Endothelial cell of umbilical vein (primary cell): ENCODE measurements around the gene DRD4.

Source experiments
- CTCF ChIP-seq, 2 donors: IDR thresholded peaks; 1 replicate in 1 of 2; 2 replicates in 1 of 2; pipeline ENCODE4 v1.5.1; 2011; ENCODE audit warnings: low read length in 2 of 2, mild to moderate bottlenecking in 2 of 2, moderate library complexity in 2 of 2, control low read depth in 1 of 2, inconsistent platforms in 1 of 2, low read depth in 1 of 2; ENCODE audit not compliant: insufficient read depth in 1 of 2; ENCODE audit errors: extremely low read depth in 1 of 2
- EZH2 ChIP-seq: IDR thresholded peaks from 2 replicates; pipeline ENCODE4 v1.6.1; 2012; ENCODE audit warnings: borderline replicate concordance, low read depth, mild to moderate bottlenecking, moderate library complexity, low read length, inconsistent platforms; ENCODE audit not compliant: severe bottlenecking
- JUN ChIP-seq: IDR thresholded peaks from 2 replicates; pipeline ENCODE4 v1.6.1; 2011; ENCODE audit warnings: borderline replicate concordance, low read depth; ENCODE audit not compliant: insufficient read length, insufficient read depth
- MAX ChIP-seq: IDR thresholded peaks from 2 replicates; pipeline ENCODE4 v1.6.1; 2011; ENCODE audit not compliant: insufficient read depth, insufficient read length
- POLR2A ChIP-seq: IDR thresholded peaks from 2 replicates; pipeline ENCODE4 v1.6.1; 2012; ENCODE audit warnings: low read depth, mild to moderate bottlenecking, control low read depth, low read length
- POLR2AphosphoS5 ChIP-seq: IDR thresholded peaks from 2 replicates; pipeline ENCODE4 v1.6.1; 2012; ENCODE audit warnings: low read depth, mild to moderate bottlenecking, control low read depth, low read length, moderate library complexity; ENCODE audit not compliant: insufficient read depth

GRCh38 chr11:637593-638521, 788 bp downstream of the DRD4 start:
- TF ChIP-seq EZH2 (peak; percentile 90), CTCF (IDR thresholded peaks at IDR 0.05; ENCODE audit: extremely low read depth in 1 of 2, insufficient read depth in 1 of 2, low read depth in 1 of 2, low read length in 2 of 2) (no peak), MAX (no peak), POLR2AphosphoS5 (no peak), POLR2A (no peak), JUN (no peak)
